ENCODE results near the gene HMOX1. TPM values are rescaled to one million over a fixed set of nuclear protein-coding genes. Genes with fewer than 3 reads are reported as not detected.

The HMOX1 gene
- total and polyA plus RNA-seq, 2 of the 8 experiments (the other 6 are each of a cell fraction or from before 2014, with no cell fraction given) = 25.0 to 41.6 TPM

DNA sequence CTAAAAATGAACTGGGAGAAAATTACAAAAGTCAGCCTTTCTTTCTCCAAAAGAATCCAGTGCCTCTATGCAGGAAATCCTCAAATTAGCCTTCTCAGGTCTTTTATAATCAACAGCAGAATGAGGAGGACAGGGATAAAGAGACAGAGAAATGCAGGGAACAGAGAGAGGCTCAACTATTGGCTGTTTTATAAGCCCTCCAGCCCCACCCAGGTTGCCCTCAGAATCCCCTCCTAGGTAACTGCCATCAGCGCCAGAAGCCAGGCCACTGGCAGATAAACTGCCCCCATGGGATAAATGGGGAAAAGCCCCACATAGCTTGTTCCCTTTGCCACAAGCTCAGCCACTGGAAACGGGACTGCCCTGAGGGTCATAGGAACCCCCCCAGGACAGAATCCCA, 10.9 kb upstream of the HMOX1 start:
- peaks cover 2 to 12% (median 8%) of the 10 kb centered on the region in 4 experiments for H3K4me1 ChIP-seq (replicated peaks in 1 of 4; ENCODE audit: control insufficient read depth in 3 of 4, insufficient read depth in 4 of 4, low read length in 3 of 4)
- no peak overlapping the region for H4K8ac ChIP-seq (ENCODE audit: extremely low read depth, insufficient read depth, low read length)
- H4K5ac ChIP-seq (ENCODE audit: insufficient read length, low read depth, low read length) = no peak overlapping the region
- ChIA-PET CTCF (ENCODE audit: partially characterized antibody) (interaction anchor here (0.9 to 1.6 kb wide), 7 partner anchors 11 to 147 kb away, joined by 3 to 5 read pairs (median 4); partner anchors contain the start of gene HMOX1), POLR2A (ENCODE audit: partially characterized antibody) (interaction anchor here (0.7 to 57.4 kb wide), 2 partner anchors 45 to 165 kb away, joined by 3 to 1995 read pairs; partner anchors contain the start of gene MCM5)
- H3K27me3 ChIP-seq (replicated peaks in 1 of 4; ENCODE audit: control insufficient read depth in 3 of 4, extremely low read depth in 1 of 4, insufficient read depth in 3 of 4, low read length in 3 of 4) = no peaks in the 10 kb centered on the region
- no peak overlapping the region for H4K91ac ChIP-seq (replicated peaks; ENCODE audit: insufficient read length, low read length)
- no peak overlapping the region for H3K27ac ChIP-seq (ENCODE audit: low read depth, low read length)
- no peak for DNase-seq (ENCODE audit: low read depth in 1 of 2, low spot score in 2 of 2)
- no peak overlapping the region for H3K18ac ChIP-seq (ENCODE audit: extremely low read depth, low read length)
- no peaks in the 10 kb centered on the region for H3K9me3 ChIP-seq (ENCODE audit: insufficient read depth in 2 of 2, low read depth in 1 of 2, low read length in 1 of 2)
- no peaks in the 10 kb centered on the region for H3K79me2 ChIP-seq (ENCODE audit: control insufficient read depth in 1 of 2, insufficient read depth in 2 of 2, low read length in 2 of 2)
- no peak overlapping the region for H2BK15ac ChIP-seq (ENCODE audit: low read length)
- H3K36me3 ChIP-seq (ENCODE audit: control insufficient read depth in 2 of 4, insufficient read depth in 4 of 4, low read length in 3 of 4) = no peaks in the 10 kb centered on the region
- H3K79me1 ChIP-seq (ENCODE audit: low read depth, low read length) = no peaks in the 10 kb centered on the region
- 85% methylated on average over 2 of the region's 2 CpGs; no CpG with 5 or more reads in 1 of the 2 experiments for WGBS, 2 experiments (ENCODE audit: extremely low coverage in 1 of 2, insufficient coverage in 1 of 2, insufficient read length in 1 of 2, insufficient replicate concordance in 2 of 2, low coverage in 1 of 2, low lambda C conversion rate in 2 of 2, missing lambda C conversion rate in 1 of 2)
- H2BK20ac ChIP-seq (ENCODE audit: low read length) = no peak overlapping the region
- FAIRE-seq = no peak
- H4K20me1 ChIP-seq (replicated peaks in 1 of 2; ENCODE audit: control insufficient read depth in 1 of 2, insufficient read depth in 2 of 2, low read length in 2 of 2) = no peaks in the 10 kb centered on the region
- H3K14ac ChIP-seq (ENCODE audit: insufficient read length) = no peak overlapping the region
- H3K56ac ChIP-seq (replicated peaks; ENCODE audit: insufficient read length, low read depth, low read length) = no peak overlapping the region
- H3K23ac ChIP-seq (ENCODE audit: insufficient read length) = no peak overlapping the region
- H2BK120ac ChIP-seq (replicated peaks; ENCODE audit: low read depth, low read length) = no peak overlapping the region
- H3K4me3 ChIP-seq (ENCODE audit: extremely low read depth in 1 of 4, insufficient read depth in 2 of 4, low read depth in 3 of 4, low read length in 4 of 4) = no peak overlapping the region
- H3K23me2 ChIP-seq (ENCODE audit: low read depth, low read length) = peaks cover 2% of the 10 kb centered on the region; the same call in 1 of the 2 replicates
- peak overlapping the region; percentile 75; the same call in 1 of the 2 replicates for H2BK5ac ChIP-seq (ENCODE audit: low read depth, low read length)
- H3K9ac ChIP-seq (replicated peaks in 1 of 4; ENCODE audit: extremely low read depth in 1 of 4, low read depth in 3 of 4, low read length in 3 of 4) = no peak overlapping the region
- no peak overlapping the region for H3K4ac ChIP-seq (replicated peaks; ENCODE audit: insufficient read length, low read depth, low read length)
- H2BK12ac ChIP-seq (ENCODE audit: low read depth, low read length) = peak overlapping the region; percentile 75; the same call in 1 of the 2 replicates
- H2AK5ac ChIP-seq (ENCODE audit: low read depth, low read length) = no peak overlapping the region
- H2AFZ ChIP-seq (ENCODE audit: low read length) = peak overlapping the region; percentile 85; the same call in 1 of the 2 replicates
- H3K4me2 ChIP-seq (ENCODE audit: insufficient read depth in 1 of 2, low read depth in 2 of 2, low read length in 2 of 2) = no peak overlapping the region
- TF ChIP-seq SRF (IDR thresholded peaks at IDR 0.05; ENCODE audit: low read depth, low read length) = no peak
- TF ChIP-seq, protein P1, sequence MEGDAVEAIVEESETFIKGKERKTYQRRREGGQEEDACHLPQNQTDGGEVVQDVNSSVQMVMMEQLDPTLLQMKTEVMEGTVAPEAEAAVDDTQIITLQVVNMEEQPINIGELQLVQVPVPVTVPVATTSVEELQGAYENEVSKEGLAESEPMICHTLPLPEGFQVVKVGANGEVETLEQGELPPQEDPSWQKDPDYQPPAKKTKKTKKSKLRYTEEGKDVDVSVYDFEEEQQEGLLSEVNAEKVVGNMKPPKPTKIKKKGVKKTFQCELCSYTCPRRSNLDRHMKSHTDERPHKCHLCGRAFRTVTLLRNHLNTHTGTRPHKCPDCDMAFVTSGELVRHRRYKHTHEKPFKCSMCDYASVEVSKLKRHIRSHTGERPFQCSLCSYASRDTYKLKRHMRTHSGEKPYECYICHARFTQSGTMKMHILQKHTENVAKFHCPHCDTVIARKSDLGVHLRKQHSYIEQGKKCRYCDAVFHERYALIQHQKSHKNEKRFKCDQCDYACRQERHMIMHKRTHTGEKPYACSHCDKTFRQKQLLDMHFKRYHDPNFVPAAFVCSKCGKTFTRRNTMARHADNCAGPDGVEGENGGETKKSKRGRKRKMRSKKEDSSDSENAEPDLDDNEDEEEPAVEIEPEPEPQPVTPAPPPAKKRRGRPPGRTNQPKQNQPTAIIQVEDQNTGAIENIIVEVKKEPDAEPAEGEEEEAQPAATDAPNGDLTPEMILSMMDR (IDR thresholded peaks at IDR 0.05; ENCODE audit: control extremely low read depth in 1 of 3, insufficient read depth in 1 of 3, low read depth in 1 of 3, low read length in 3 of 3) = no peak
- no peak for TF ChIP-seq GTF2F1 (IDR thresholded peaks at IDR 0.05; ENCODE audit: borderline replicate concordance, low read depth, low read length)
- TF ChIP-seq JUND (IDR thresholded peaks at IDR 0.05; ENCODE audit: low read length) = no peak
- TF ChIP-seq CTBP2 (IDR thresholded peaks at IDR 0.05; ENCODE audit: borderline replicate concordance, insufficient read depth, insufficient read length, low read length) = no peak
- no peak for TF ChIP-seq SAP30 (IDR thresholded peaks at IDR 0.05; ENCODE audit: insufficient read depth, insufficient replicate concordance, low read length)
- no peak for TF ChIP-seq ASH2L (IDR thresholded peaks at IDR 0.05; ENCODE audit: low read length)
- no peak for TF ChIP-seq SIX5 (IDR thresholded peaks at IDR 0.05; ENCODE audit: low read depth, low read length)
- no peak for TF ChIP-seq RAD21 (IDR thresholded peaks at IDR 0.05 in 1 of 2, conservative IDR thresholded peaks at IDR 0.05 in 1 of 2; ENCODE audit: low read depth in 2 of 2, low read length in 2 of 2)
- no peak for TF ChIP-seq RFX5 (IDR thresholded peaks at IDR 0.05; ENCODE audit: borderline replicate concordance, low read depth, low read length)
- no peak for TF ChIP-seq BCL11A (IDR thresholded peaks at IDR 0.05; ENCODE audit: low read depth in 2 of 2, low read length in 2 of 2)
